Stimulated activated CD8-positive, alpha-beta memory T cell treated with anti-CD3 and anti-CD28 coated beads, Interleukin-2, amount 100 ng/mL, for 48 hours (primary cell): ENCODE results near the gene ACSM6.

Source experiments
- DNase-seq, 2 donors: peaks; one replicate each; pipeline ENCODE4 v3.0.0-alpha.2; 2020; ENCODE audit warnings: low read depth in 2 of 2

The ACSM6 gene

DNA sequence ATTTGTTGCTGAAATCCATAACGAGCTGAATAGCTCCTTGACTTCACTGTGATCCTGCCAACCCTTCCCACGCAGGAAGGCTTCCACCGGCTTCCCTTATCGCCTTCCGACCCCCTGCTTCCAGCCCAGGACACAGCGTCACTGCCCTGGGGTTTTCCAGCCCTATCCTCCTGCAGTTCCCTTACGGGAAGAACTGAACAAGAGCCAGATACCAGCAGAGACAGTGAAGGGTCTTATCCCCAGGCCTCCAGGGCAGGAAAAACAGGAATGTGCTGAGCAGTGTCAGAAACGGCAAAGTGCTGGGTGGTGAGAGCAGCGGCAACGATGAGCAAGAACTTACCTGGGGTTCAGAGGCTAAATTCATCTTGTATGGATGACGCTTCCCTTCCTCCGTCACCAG, 74.4 kb downstream of the ACSM6 start:
- DNase-seq, result no peak

GRCh38 chr10:95273393-95274312, 79.6 kb downstream of the ACSM6 start:
- no peak for DNase-seq

DNA sequence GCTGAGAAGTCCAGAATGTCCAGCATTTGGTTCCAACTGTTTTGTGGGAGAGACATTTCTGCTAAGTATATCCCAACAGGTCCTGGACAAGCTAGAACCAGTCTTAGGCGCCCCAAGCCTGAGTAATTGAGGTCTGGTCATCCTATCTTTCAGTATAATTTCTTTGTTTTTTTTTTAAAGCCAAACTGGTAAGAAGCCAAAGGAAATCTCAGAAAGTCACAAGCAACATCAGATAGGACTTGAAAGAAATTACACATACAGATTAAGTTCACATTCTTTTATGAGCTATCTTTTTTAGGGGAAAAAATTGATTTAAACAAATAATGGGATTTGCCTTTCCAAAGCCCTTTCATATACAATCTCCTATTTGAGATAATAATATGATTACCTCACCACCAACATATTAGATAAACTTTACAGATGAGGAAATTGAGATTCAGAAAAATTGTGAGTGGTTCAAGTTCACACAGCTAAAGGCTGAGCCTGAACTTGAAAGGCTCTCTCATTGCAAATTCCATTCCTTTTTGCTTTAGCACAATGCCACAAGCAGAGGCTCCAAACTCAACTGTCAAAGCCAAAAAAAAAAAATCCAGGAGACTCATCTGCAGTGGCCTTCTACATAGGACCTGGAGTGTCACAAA, 81.8 kb downstream of the ACSM6 start:
- no peak for DNase-seq

GRCh38 chr10:95276367-95277200, 82.5 kb downstream of the ACSM6 start:
- no peak for DNase-seq

- no peak for DNase-seq
Observed at GRCh38 chr10:95277201-95277570, 83.1 kb downstream of the ACSM6 start.

GRCh38 chr10:95277614-95278013, 83.6 kb downstream of the ACSM6 start:
- DNase-seq, result no peak
